Esophagus muscularis mucosa (tissue), 4 donors: ENCODE results near the gene ZFHX3. TPM values are rescaled to one million over a fixed set of nuclear protein-coding genes. Genes with fewer than 3 reads are reported as not detected.

Source experiments
- DNase-seq: peaks from one replicate; pipeline ENCODE4 v3.0.0-alpha.2; 2017; ENCODE audit errors: extremely low spot score
- H3K27ac ChIP-seq, 4 donors: fragments of 200-600 bp; sonication (generic); replicated peaks in 1 of 4; 1 replicate in 3 of 4; 2 replicates in 1 of 4; pipeline ENCODE4 v1.5.1; 2016 to 2019; ENCODE audit warnings: mild to moderate bottlenecking in 1 of 4
- H3K27me3 ChIP-seq, 4 donors: fragments of 200-600 bp; sonication (generic); one replicate each; pipeline versions ENCODE4 v1.5.1 to v1.6.0; 2016 to 2019
- H3K36me3 ChIP-seq, 4 donors: fragments of 200-600 bp; sonication (generic); one replicate each; pipeline ENCODE4 v1.5.1; 2016 to 2019
- H3K4me1 ChIP-seq, 4 donors: fragments of 200-600 bp; sonication (generic); one replicate each; pipeline ENCODE4 v1.5.1; 2016 to 2019
- H3K4me3 ChIP-seq, 4 donors: fragments of 200-600 bp; sonication (generic); 1 replicate in 2 of 4; 2 replicates in 2 of 4; pipeline ENCODE4 v1.5.1; 2016 to 2019; ENCODE audit warnings: mild to moderate bottlenecking in 4 of 4, moderate library complexity in 1 of 4
- H3K9me3 ChIP-seq, 4 donors: fragments of 200-600 bp; sonication (generic); 1 replicate in 3 of 4; 2 replicates in 1 of 4; pipeline ENCODE4 v1.5.1; 2016 to 2019
- EP300 ChIP-seq: sonication (generic); formaldehyde crosslinking; IDR thresholded peaks from one replicate; pipeline ENCODE4 v1.6.1; 2017; ENCODE audit warnings: antibody characterized with exemption
- POLR2A ChIP-seq: fragments of 450-650 bp; IDR thresholded peaks from one replicate; pipeline ENCODE4 v1.6.1; 2017; ENCODE audit warnings: antibody characterized with exemption, moderate library complexity, mild to moderate bottlenecking, low read depth
- POLR2AphosphoS5 ChIP-seq, 2 donors: sonication (generic); formaldehyde crosslinking; IDR thresholded peaks; one replicate each; pipeline ENCODE4 v1.6.1; 2017; ENCODE audit warnings: antibody characterized with exemption in 2 of 2
- WGBS: methylation state at CpG from one replicate; pipeline ENCODE4 v1.1.5; 2018; 5-methylcytosine and 5-hydroxymethylcytosine counted together
- intact Hi-C: fragments of 100-400 bp; cut with DNase I; formaldehyde crosslinking; loops from one replicate; pipeline ENCODE4 v1.15.1; 2023
- total RNA-seq, 4 donors: library from RNA; depleted of rRNA; stranded (reverse); fragments of >200 nt; gene quantifications; one replicate each; pipeline versions ENCODE4 v1.1.0 to v1.2.1, GENCODE V29; 2016
- TF ChIP-seq, protein P1 (sequence below), 3 experiments: fragments of 200-600 bp in 2 of 3; fragments of 450-650 bp in 1 of 3; sonication (generic) in 2 of 3; IDR thresholded peaks; one replicate each; pipeline ENCODE4 v1.5.1; 2017 to 2019; ENCODE audit warnings: antibody characterized with exemption in 3 of 3, mild to moderate bottlenecking in 2 of 3, moderate library complexity in 1 of 3

The ZFHX3 gene
- total RNA-seq, 4 donors from 2014 or later, result 25.7 to 53.0 (median 30.6) TPM

DNA sequence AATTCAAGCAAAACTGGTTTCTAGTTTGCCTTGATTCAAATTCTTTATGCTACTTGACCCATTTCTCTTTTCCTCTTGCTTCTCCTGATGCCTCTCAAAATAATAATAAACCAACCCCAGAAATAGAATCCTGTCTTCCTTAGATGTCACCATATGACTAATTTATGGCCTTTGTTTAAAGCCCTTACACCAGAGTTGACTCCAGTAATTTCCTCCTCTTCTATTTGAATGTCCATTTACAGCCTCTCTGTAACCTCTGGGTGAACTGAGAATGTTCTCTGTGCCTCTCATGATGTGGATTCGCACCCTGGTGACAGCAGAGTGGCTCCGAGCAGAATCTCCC, 31.5 kb downstream of the ZFHX3 start:
- Histone ChIP-seq H3K36me3 (no peaks in the 10 kb centered on the region), H3K27ac (no peak overlapping the region), H3K4me3 (no peak overlapping the region), H3K4me1 (peaks cover 31 to 71% (median 51%) of the 10 kb centered on the region in 4 donors), H3K9me3 (no peaks in the 10 kb centered on the region), H3K27me3 (no peaks in the 10 kb centered on the region)
- TF ChIP-seq EP300, result no peak
- TF ChIP-seq, protein P1, sequence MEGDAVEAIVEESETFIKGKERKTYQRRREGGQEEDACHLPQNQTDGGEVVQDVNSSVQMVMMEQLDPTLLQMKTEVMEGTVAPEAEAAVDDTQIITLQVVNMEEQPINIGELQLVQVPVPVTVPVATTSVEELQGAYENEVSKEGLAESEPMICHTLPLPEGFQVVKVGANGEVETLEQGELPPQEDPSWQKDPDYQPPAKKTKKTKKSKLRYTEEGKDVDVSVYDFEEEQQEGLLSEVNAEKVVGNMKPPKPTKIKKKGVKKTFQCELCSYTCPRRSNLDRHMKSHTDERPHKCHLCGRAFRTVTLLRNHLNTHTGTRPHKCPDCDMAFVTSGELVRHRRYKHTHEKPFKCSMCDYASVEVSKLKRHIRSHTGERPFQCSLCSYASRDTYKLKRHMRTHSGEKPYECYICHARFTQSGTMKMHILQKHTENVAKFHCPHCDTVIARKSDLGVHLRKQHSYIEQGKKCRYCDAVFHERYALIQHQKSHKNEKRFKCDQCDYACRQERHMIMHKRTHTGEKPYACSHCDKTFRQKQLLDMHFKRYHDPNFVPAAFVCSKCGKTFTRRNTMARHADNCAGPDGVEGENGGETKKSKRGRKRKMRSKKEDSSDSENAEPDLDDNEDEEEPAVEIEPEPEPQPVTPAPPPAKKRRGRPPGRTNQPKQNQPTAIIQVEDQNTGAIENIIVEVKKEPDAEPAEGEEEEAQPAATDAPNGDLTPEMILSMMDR (IDR thresholded peaks at IDR 0.05), result no peak
- no peak for TF ChIP-seq POLR2AphosphoS5 (IDR thresholded peaks at IDR 0.05)
- TF ChIP-seq POLR2A, result no peak
- 47% methylated on average over 2 of the region's 2 CpGs for WGBS
- intact Hi-C loops, result no loop called here
- no peak for DNase-seq

GRCh38 chr16:73015612-73016487, 32.1 kb downstream of the ZFHX3 start:
- 87% methylated on average over 11 of the region's 18 CpGs for WGBS
- intact Hi-C loops, result no loop called here
- H3K4me3 ChIP-seq, result no peak overlapping the region
- no peaks in the 10 kb centered on the region for H3K36me3 ChIP-seq
- H3K27me3 ChIP-seq, result no peaks in the 10 kb centered on the region
- TF ChIP-seq POLR2AphosphoS5 (IDR thresholded peaks at IDR 0.05) (no peak), POLR2A (no peak), EP300 (no peak)
- TF ChIP-seq, protein P1 (IDR thresholded peaks at IDR 0.05), result no peak
- no peaks in the 10 kb centered on the region for H3K9me3 ChIP-seq
- peaks cover 32 to 68% (median 52%) of the 10 kb centered on the region in 4 donors for H3K4me1 ChIP-seq
- DNase-seq, result no peak
- no peak overlapping the region for H3K27ac ChIP-seq

DNA sequence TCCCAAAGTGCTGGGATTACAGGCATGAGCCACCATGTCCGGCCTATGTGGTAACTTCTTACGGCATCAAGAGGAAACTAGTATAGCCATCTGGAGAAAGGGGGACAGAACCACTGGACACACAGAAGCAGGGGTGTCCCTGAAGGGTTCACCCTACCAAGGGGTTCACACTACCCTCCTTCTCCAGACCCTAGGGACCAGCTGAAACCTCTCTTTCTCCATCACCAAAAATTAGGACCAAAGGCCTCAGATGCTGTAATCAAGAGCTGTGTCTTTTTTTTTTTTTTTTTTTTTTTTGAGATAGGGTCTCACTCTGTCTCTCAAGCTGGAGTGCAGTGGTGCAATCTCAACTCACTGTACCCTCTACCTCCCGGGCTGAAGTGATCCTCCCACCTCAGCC, 33.2 kb downstream of the ZFHX3 start:
- no peak for DNase-seq
- WGBS, result 88% methylated on average over 3 of the region's 3 CpGs
- intact Hi-C loops, result no loop called here

DNA sequence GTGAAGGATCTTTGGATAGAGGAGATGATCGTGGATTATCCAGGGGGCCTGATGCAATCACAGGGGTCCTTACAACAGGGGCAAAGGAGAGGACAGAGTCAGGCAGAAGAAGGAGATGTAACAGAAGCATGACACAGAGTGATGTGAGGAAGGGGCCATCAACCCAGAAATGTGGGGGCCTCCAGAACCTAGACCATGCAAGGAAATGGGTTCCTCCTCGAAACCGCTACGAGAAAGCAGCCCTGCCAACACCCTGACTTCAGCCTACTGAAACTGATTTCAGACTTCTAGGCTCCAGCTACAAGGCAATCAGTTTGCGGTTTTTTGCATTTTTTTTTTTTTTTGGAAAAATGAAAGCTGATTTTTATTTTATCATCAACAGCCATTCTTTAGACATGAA, 34.0 kb downstream of the ZFHX3 start:
- no peaks in the 10 kb centered on the region for H3K36me3 ChIP-seq
- peaks cover 22 to 61% (median 48%) of the 10 kb centered on the region in 4 donors for H3K4me1 ChIP-seq
- no peaks in the 10 kb centered on the region for H3K27me3 ChIP-seq
- intact Hi-C loops, result no loop called here
- DNase-seq, result no peak
- 98% methylated on average over 5 of the region's 5 CpGs for WGBS
- no peak overlapping the region for H3K4me3 ChIP-seq
- TF ChIP-seq, protein P1 (IDR thresholded peaks at IDR 0.05), result no peak
- TF ChIP-seq POLR2A (no peak), EP300 (no peak), POLR2AphosphoS5 (IDR thresholded peaks at IDR 0.05) (no peak)
- no peaks in the 10 kb centered on the region for H3K9me3 ChIP-seq
- H3K27ac ChIP-seq, result no peak overlapping the region

More for the DNA sequence above, 33.2 kb downstream of the ZFHX3 start:
- no peaks in the 10 kb centered on the region for H3K27me3 ChIP-seq
- no peaks in the 10 kb centered on the region for H3K36me3 ChIP-seq
- H3K4me1 ChIP-seq, result peaks cover 30 to 68% (median 52%) of the 10 kb centered on the region in 4 donors
- no peaks in the 10 kb centered on the region for H3K9me3 ChIP-seq
- no peak for TF ChIP-seq POLR2A
- no peak for TF ChIP-seq POLR2AphosphoS5 (IDR thresholded peaks at IDR 0.05)
- TF ChIP-seq, protein P1 (IDR thresholded peaks at IDR 0.05), result no peak
- TF ChIP-seq EP300, result no peak
- H3K27ac ChIP-seq, result no peak overlapping the region
- no peak overlapping the region for H3K4me3 ChIP-seq
